RWPE2 (cell line): ENCODE measurements around the gene ZNF316.

Experiments used
- ATAC-seq: fragments of 200-7000 bp; cut with Tn5 transposase; 3 replicates; pipeline ENCODE4 v1.9.1; 2021; ENCODE audit warnings: low read depth
- DNase-seq: peaks from one replicate; pipeline ENCODE4 v3.0.0-alpha.2; 2020; ENCODE audit warnings: low spot score
- H3K27ac ChIP-seq: fragments of 450-650 bp; 2 replicates; pipeline ENCODE4 v1.5.1; 2017; ENCODE audit warnings: mild to moderate bottlenecking; ENCODE audit not compliant: poor library complexity, severe bottlenecking
- H3K27me3 ChIP-seq: fragments of 250-450 bp; sonication (Bioruptor Pico); 2 replicates; pipeline ENCODE4 v1.5.1; 2021; ENCODE audit warnings: mild to moderate bottlenecking, moderate library complexity; ENCODE audit not compliant: insufficient read depth, poor library complexity, severe bottlenecking
- H3K36me3 ChIP-seq: fragments of 250-450 bp; sonication (Bioruptor Pico); 2 replicates; pipeline ENCODE4 v1.5.1; 2020; ENCODE audit warnings: low read depth, mild to moderate bottlenecking, moderate library complexity
- H3K4me1 ChIP-seq: fragments of 250-450 bp; sonication (Bioruptor Pico); 2 replicates; pipeline ENCODE4 v1.5.1; 2021; ENCODE audit warnings: mild to moderate bottlenecking, moderate library complexity; ENCODE audit not compliant: insufficient read depth, poor library complexity, severe bottlenecking
- H3K4me3 ChIP-seq: fragments of 250-450 bp; sonication (Bioruptor Pico); 2 replicates; pipeline ENCODE4 v1.5.1; 2021; ENCODE audit warnings: mild to moderate bottlenecking, moderate library complexity; ENCODE audit not compliant: severe bottlenecking
- H3K9me3 ChIP-seq: fragments of 250-450 bp; sonication (Bioruptor Pico); 2 replicates; pipeline ENCODE4 v1.5.1; 2021; ENCODE audit warnings: mild to moderate bottlenecking, moderate library complexity; ENCODE audit not compliant: severe bottlenecking
- TF ChIP-seq, protein P1 (sequence below): fragments of 450-650 bp; IDR thresholded peaks from one replicate; pipeline ENCODE4 v1.5.1; 2017; ENCODE audit warnings: mild to moderate bottlenecking, moderate library complexity; ENCODE audit not compliant: poor library complexity, severe bottlenecking

The ZNF316 gene

GRCh38 chr7:6614953-6615722 is 22.0 kb upstream of the ZNF316 start, which contains the start of gene ZNF853:
Gene ZNF853, plus strand, starts transcription at chr7:6615610. Its CDS starts 565 bp downstream, at chr7:6616175.
- Histone ChIP-seq H3K36me3 (no peaks in the 10 kb centered on the region), H3K4me1 (no peaks in the 10 kb centered on the region), H3K9me3 (no peaks in the 10 kb centered on the region), H3K27me3 (peaks cover 6% of the 10 kb centered on the region), H3K4me3 (peak within 1 kb of the TSS; percentile 46), H3K27ac (no peak within 1 kb of the TSS)
- TF ChIP-seq, protein P1, sequence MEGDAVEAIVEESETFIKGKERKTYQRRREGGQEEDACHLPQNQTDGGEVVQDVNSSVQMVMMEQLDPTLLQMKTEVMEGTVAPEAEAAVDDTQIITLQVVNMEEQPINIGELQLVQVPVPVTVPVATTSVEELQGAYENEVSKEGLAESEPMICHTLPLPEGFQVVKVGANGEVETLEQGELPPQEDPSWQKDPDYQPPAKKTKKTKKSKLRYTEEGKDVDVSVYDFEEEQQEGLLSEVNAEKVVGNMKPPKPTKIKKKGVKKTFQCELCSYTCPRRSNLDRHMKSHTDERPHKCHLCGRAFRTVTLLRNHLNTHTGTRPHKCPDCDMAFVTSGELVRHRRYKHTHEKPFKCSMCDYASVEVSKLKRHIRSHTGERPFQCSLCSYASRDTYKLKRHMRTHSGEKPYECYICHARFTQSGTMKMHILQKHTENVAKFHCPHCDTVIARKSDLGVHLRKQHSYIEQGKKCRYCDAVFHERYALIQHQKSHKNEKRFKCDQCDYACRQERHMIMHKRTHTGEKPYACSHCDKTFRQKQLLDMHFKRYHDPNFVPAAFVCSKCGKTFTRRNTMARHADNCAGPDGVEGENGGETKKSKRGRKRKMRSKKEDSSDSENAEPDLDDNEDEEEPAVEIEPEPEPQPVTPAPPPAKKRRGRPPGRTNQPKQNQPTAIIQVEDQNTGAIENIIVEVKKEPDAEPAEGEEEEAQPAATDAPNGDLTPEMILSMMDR = no peak
- DNase-seq (no peak), ATAC-seq (peak; percentile 15; the same call in 2 of the 3 replicates)

DNA sequence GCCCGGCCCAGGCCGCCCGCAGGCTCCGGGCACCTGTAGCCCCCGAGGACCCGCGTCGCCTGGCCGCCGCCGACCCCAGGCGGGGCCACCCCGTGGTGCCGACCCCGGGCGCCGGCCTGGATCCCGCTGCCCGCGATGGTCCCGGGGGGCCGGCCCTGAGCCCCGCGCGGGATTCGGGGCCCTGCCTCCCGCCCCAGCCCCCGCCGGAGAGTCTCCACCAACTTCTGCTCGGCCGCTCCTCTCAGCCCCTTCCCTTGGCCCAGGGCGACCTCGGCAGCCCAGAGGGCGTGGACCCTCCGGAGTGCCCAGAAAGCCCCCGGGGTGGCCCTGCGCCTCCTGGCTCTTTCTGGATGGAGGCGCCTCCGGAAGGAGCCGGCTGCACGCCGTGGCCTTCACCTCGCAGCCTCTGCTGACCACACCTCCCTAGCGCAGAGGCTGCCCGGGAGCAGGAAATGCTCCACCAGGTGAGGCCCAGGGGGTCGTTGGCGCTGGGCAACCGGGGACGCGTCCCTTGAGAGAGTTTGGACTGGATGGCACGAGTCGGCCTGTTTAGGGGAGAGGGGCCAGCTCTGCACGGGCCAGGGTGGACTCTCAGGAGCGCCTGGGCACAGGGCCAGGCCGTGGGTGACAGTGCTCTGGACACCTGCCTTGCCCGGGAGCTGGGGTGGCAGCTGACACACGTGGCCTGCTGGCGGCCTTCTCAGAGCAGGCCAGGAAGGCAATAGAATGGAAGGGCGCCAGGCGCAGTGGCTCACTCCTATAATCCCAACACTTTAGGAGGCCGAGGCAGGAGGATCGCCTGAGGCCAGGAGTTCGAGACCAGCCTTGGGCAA is 21.2 kb upstream of the ZNF316 start:
- H3K36me3 ChIP-seq = no peaks in the 10 kb centered on the region
- no peaks in the 10 kb centered on the region for H3K9me3 ChIP-seq
- TF ChIP-seq, protein P1 = no peak
- DNase-seq (no peak), ATAC-seq (peak; percentile 72)
- peak overlapping the region; percentile 46 for H3K4me3 ChIP-seq
- no peak overlapping the region for H3K27ac ChIP-seq
- H3K27me3 ChIP-seq = peaks cover 6% of the 10 kb centered on the region
- no peaks in the 10 kb centered on the region for H3K4me1 ChIP-seq

GRCh38 chr7:6616854-6617643 is 20.1 kb upstream of the ZNF316 start:
- ATAC-seq = no peak
- H3K9me3 ChIP-seq = no peaks in the 10 kb centered on the region
- no peak for DNase-seq
- H3K4me1 ChIP-seq = no peaks in the 10 kb centered on the region
- TF ChIP-seq, protein P1 = no peak
- no peak overlapping the region for H3K4me3 ChIP-seq
- no peak overlapping the region for H3K27ac ChIP-seq
- H3K36me3 ChIP-seq = no peaks in the 10 kb centered on the region
- peaks cover 6% of the 10 kb centered on the region for H3K27me3 ChIP-seq

GRCh38 chr7:6618621-6619020 is 18.5 kb upstream of the ZNF316 start:
- Histone ChIP-seq H3K4me1 (no peaks in the 10 kb centered on the region), H3K9me3 (no peaks in the 10 kb centered on the region), H3K27ac (no peak overlapping the region), H3K36me3 (no peaks in the 10 kb centered on the region), H3K4me3 (no peak overlapping the region), H3K27me3 (peaks cover 6% of the 10 kb centered on the region)
- TF ChIP-seq, protein P1 = no peak
- ATAC-seq (no peak), DNase-seq (no peak)
